KMS-11 (cell line): Measurements from ENCODE around the gene C19orf25.

ENCODE experiments used
- H2AFZ ChIP-seq: fragments of 200-600 bp; sonication (generic); 2 replicates; pipeline ENCODE4 v1.6.1; 2016; ENCODE audit warnings: antibody characterized with exemption, mixed run types, low read depth
- H3K27ac ChIP-seq: fragments of 200-600 bp; sonication (generic); 2 replicates; pipeline ENCODE4 v1.6.1; 2016; ENCODE audit warnings: mild to moderate bottlenecking, mixed run types
- H3K27me3 ChIP-seq: fragments of 200-600 bp; sonication (generic); 2 replicates; pipeline ENCODE4 v1.6.1; 2017; ENCODE audit warnings: mild to moderate bottlenecking, low read depth, mixed run types, moderate library complexity; ENCODE audit not compliant: insufficient read depth
- H3K36me3 ChIP-seq: fragments of 200-600 bp; sonication (generic); 2 replicates; pipeline ENCODE4 v1.6.1; 2017; ENCODE audit warnings: mild to moderate bottlenecking, mixed run types; ENCODE audit not compliant: insufficient read depth
- H3K4me1 ChIP-seq: fragments of 200-600 bp; sonication (generic); 2 replicates; pipeline ENCODE4 v1.6.1; 2016; ENCODE audit warnings: mild to moderate bottlenecking, low read depth, mixed run types; ENCODE audit not compliant: poor library complexity, severe bottlenecking
- H3K4me2 ChIP-seq: fragments of 200-600 bp; sonication (generic); 2 replicates; pipeline ENCODE4 v1.7.0; 2016; ENCODE audit warnings: mild to moderate bottlenecking, mixed run types
- H3K4me3 ChIP-seq: fragments of 200-600 bp; sonication (generic); IDR thresholded peaks from 2 replicates; pipeline ENCODE4 v1.6.1; 2017; ENCODE audit warnings: low read depth, low read length, mixed read lengths; ENCODE audit not compliant: insufficient read depth
- H3K79me2 ChIP-seq: fragments of 200-600 bp; sonication (generic); 2 replicates; pipeline ENCODE4 v1.6.1; 2016; ENCODE audit warnings: low read depth, mixed run types; ENCODE audit not compliant: insufficient read depth
- H3K9ac ChIP-seq: fragments of 200-600 bp; sonication (generic); 2 replicates; pipeline ENCODE4 v1.6.1; 2016; ENCODE audit warnings: mild to moderate bottlenecking, mixed run types
- H4K20me1 ChIP-seq: fragments of 200-600 bp; sonication (generic); 2 replicates; pipeline ENCODE4 v1.6.1; 2016; ENCODE audit warnings: mild to moderate bottlenecking, mixed run types; ENCODE audit not compliant: insufficient read depth
- CTCF ChIP-seq: fragments of 200-600 bp; sonication (generic); conservative IDR thresholded peaks from 2 replicates; pipeline ENCODE4 v1.6.1; 2017; ENCODE audit warnings: low read depth, mild to moderate bottlenecking, antibody characterized with exemption, low read length, moderate library complexity, mixed read lengths

Gene C19orf25

GRCh38 chr19:1497578-1498235 is 18.7 kb upstream of the C19orf25 start:
- Histone ChIP-seq H3K36me3 (no peaks in the 10 kb centered on the region), H3K79me2 (no peaks in the 10 kb centered on the region), H3K27me3 (peaks cover 85% of the 10 kb centered on the region), H2AFZ (no peak overlapping the region), H3K4me3 (no peak overlapping the region), H3K4me2 (no peak overlapping the region), H4K20me1 (no peaks in the 10 kb centered on the region), H3K4me1 (no peaks in the 10 kb centered on the region), H3K27ac (no peak overlapping the region), H3K9ac (no peak overlapping the region)
- no peak for TF ChIP-seq CTCF

GRCh38 chr19:1496714-1497577 is 17.9 kb upstream of the C19orf25 start:
- H3K4me2 ChIP-seq: no peak overlapping the region
- no peak overlapping the region for H3K27ac ChIP-seq

GRCh38 chr19:1495799-1496713 is 17.0 kb upstream of the C19orf25 start:
- Histone ChIP-seq H3K27me3 (peaks cover 81% of the 10 kb centered on the region), H2AFZ (no peak overlapping the region), H3K4me1 (no peaks in the 10 kb centered on the region), H3K36me3 (no peaks in the 10 kb centered on the region), H3K79me2 (no peaks in the 10 kb centered on the region), H3K4me2 (no peak overlapping the region), H3K4me3 (no peak overlapping the region), H3K9ac (no peak overlapping the region), H3K27ac (no peak overlapping the region), H4K20me1 (no peaks in the 10 kb centered on the region)
- no peak for TF ChIP-seq CTCF

More at GRCh38 chr19:1496714-1497577, 17.9 kb upstream of the C19orf25 start:
- no peak for TF ChIP-seq CTCF
- no peak overlapping the region for H3K4me3 ChIP-seq
- no peaks in the 10 kb centered on the region for H3K4me1 ChIP-seq
- no peaks in the 10 kb centered on the region for H3K79me2 ChIP-seq
- H4K20me1 ChIP-seq: no peaks in the 10 kb centered on the region
- H3K36me3 ChIP-seq: no peaks in the 10 kb centered on the region
- H2AFZ ChIP-seq: no peak overlapping the region
- H3K9ac ChIP-seq: no peak overlapping the region
- peaks cover 85% of the 10 kb centered on the region for H3K27me3 ChIP-seq

GRCh38 chr19:1495051-1495798 is 16.2 kb upstream of the C19orf25 start:
- H2AFZ ChIP-seq: no peak overlapping the region
- H3K4me1 ChIP-seq: no peaks in the 10 kb centered on the region
- H3K36me3 ChIP-seq: no peaks in the 10 kb centered on the region
- H3K9ac ChIP-seq: no peak overlapping the region
- H3K4me3 ChIP-seq: no peak overlapping the region
- H3K27me3 ChIP-seq: peaks cover 76% of the 10 kb centered on the region
- no peak overlapping the region for H3K4me2 ChIP-seq
- no peak overlapping the region for H3K27ac ChIP-seq
- H3K79me2 ChIP-seq: no peaks in the 10 kb centered on the region
- no peak for TF ChIP-seq CTCF
- H4K20me1 ChIP-seq: no peaks in the 10 kb centered on the region
